CD4-positive, alpha-beta T cell treated with Interleukin-4 for 4 hours (primary cell): Measurements from ENCODE around the gene ACTR8.

Experiments used
- DNase-seq: peaks from one replicate; pipeline ENCODE4 v3.0.0-alpha.2; 2020

ACTR8 gene

DNA sequence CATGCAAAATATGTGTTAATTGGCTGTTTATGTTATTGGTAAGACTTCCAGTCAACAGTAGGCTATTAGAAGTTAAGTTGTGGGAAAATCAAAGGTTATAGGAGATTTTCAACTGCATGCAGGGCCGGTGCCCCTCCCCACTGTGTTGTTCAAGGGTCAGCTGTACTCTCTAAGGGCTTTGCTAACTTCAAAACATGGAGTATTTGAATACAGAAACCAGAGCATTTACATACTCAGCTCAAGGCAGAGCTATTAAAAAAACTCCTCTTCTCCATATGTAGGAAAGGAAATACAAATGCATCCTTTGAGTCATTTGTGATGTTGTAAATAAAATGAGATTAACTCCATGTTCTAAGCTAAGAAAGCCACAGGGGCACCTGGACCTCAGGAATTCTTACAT lies 18.8 kb downstream of the ACTR8 start:
- DNase-seq, result no peak

DNA sequence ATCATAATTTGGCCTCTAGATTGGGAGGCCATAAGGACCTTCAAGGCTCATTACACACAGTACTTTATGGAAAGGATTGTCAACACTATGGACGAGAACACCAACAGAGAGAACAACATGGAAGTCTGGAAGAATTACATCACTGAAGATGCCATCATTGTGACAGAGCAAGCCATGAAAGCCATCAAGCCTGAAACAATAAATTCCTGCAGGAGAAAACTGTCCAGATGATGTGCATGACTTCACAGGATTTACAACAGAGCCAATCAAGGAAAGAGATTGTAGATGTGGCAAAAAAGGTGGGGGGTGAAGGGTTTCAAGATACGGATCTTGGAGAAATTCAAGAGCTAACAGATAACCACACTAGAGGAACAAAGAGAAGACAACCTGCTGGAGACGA lies 19.7 kb downstream of the ACTR8 start:
- DNase-seq, result no peak

DNA sequence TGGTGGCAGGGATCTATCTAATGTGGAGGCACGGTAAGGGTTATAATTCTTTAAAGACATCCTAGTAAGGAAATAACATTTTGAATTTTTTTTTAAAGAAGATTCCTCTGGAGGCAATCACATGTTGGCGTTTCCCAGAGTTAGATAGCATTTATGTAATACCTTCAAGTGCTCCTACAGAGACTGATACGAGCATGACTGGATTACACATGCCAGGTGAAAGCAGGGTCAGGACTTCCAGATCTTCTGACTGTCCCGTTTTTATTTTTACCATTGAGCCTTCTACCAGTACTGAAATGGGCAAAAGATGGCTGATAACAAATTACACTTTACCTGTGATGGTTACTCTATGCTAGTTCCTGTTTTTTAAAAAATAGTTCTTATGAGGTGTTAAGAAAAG lies 21.8 kb downstream of the ACTR8 start:
- DNase-seq, result no peak

DNA sequence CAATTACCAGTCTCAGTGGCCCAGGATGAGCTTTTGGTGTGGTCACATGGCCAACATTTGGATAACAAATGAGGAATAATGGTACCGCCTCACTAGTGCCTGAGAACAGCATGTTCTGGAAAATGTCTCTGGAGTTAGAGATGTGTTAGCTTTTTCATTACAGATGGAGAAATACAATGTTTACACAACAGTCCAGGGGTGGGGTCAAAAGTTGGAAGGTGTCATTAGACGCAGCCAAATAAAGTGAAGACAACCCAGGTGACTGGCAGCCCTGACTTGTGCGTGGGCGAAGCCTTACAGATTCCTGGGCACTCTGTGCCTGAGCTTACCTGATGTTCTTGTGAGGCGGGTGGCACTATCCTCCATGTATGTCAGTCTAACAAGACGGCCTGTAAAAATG lies 22.8 kb downstream of the ACTR8 start:
- no peak for DNase-seq

DNA sequence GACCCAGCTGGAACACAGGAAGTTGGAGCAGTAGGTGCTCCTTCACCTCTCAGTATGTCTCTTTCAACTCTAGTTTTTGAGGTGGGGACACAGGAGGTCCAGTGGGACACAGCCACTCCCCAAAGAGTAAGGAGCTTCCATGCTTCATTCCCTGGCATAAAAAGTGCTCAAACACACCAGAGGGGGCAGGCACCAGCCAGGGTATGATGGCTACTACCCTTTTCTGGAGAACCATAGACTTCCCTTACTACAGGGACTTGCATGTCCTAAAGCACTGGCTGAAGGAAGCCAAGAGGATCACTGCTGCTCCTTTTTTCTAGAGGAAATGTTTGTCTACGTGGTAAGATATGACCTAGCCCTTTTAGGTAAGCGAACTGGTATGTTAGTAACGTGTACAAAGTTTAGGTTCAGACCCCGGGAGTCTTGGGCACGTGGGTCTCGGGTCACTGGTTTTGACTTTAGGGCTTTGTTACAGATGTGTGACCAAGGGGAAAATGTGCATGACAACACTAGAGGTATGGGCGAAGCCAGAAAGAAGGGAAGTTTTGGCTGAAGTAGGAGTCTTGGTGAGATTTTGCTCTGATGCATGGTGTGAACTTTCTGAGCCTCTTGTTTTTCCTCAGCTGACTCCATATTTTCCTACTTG lies 23.7 kb downstream of the ACTR8 start:
- DNase-seq, result no peak

DNA sequence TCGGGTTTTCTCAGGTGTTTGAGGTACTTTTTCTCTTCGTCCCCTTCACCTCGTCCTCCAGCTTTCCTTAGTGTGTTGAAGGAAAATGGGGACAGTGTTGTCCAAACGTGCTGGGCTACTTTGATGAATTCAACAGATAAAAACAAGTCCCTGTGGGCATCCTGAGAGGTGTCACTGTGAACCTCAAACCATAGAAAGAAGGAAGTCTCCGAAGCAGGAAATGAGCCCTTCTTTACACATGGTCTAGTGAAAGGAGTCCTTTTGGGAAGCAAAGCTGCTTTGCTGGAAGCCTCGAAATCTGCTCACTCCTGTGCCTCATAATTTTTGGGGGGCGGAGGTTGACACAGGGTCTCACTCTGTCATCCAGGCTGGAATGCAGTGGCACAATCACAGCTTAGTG lies 25.0 kb downstream of the ACTR8 start:
- no peak for DNase-seq

DNA sequence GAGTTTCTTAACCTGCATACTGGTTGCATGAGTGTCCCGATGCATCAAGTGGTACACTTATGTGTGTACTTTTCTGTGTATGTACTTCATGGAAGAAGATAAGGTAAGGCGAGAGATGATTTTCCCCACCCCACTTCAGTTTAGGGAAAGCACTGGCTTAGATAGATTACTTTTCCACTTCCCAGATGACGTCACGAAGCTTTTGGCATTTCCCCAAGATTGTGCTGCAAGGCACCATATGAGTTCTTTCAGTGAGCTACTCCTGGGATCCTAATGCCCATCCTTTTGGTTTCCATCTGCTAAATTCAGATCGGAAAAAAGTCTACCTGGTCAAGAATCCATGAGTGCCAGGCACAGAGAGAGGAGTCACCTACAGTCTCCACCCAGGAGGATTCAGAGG lies 31.1 kb downstream of the ACTR8 start:
- DNase-seq, result no peak

DNA sequence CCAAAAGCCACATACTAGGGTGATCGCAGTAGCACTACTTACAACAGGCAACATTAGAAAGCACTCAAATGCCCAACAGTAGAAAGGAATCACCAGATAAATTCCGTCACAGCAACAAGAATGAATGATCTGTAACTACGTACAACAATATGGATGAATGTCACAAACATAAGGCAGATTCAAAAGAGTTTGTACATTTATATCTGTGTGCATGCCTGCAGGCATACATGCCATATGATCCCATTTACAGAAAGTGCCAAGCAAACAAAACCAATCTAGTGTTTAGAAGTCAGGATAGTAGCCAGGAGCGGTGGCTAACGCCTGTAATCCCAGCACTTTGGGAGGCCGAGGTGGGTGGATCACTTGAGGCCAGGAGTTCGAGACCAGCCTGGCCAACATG lies 32.0 kb downstream of the ACTR8 start:
- no peak for DNase-seq

DNA sequence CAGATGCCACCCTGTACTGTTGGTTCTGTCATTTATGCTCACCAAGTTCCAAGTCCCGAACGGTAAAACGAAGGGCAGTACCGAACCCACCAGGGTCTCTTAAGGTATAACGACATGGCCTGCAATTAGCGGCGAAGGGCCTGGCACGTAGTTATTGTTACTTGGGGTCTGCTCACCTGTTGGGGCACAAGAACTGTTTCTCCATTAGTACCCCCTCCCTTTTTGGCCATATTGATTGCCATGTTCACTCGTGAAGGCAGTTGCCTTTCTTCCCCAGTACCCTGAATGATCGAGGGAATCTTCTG lies 35.1 kb downstream of the ACTR8 start:
- DNase-seq, result no peak

DNA sequence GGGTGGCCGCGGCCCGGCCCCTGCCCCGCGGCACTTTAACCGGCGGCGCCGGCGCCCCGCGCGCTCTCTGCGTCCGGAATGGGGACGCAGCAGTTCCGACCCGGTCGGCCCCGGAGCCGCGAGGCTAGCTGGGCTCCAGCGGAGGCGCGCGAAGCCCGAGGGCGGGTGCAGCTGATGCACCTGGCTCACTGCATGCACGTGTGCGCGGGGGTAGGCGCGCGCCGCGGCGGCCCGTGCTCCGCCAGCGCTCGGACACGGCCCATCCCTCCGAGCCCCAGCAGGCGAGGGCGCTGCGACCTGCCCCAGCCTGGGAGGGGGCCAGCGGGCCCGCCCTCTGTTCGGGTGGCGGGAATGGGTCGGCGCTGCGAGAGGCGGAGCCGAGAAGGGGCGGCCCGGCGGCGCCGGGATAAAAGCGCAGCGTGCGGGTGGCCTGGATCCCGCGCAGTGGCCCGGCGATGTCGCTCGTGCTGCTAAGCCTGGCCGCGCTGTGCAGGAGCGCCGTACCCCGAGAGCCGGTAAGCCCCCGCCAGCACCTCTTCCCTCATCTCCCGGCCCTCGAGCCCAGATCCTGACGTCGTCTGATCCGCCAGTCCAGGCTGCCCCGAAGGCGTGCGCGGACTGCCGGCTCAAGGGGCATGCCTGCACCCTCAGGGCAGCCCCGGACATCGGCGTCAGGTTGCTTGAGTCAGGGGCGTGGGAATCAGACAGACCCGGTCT lies 35.7 kb downstream of the ACTR8 start, which contains the start of the genes CHDH and IL17RB:
TSS of gene CHDH (minus strand) at position 286 of the 717 bp plus-strand sequence. CDS start 22,411 bp downstream, outside the sequence.
TSS of gene IL17RB (plus strand) at position 435 of the 717 bp plus-strand sequence. CDS start at position 456, 21 bp downstream.
- DNase-seq, result no peak

DNA sequence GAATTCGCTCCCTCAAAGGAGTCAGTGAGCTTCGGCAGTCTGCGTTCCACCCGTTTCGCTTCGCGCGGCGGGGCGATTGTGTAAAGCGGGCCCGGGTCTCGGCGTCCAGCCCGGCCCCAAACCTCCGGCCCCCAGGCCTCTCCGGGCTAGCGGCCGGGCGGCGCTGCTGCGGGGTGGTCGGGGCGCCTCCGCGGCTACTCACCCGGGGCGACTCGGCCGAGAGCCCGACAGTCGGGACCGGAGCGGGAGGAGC lies 36.1 kb downstream of the ACTR8 start:
- no peak for DNase-seq

DNA sequence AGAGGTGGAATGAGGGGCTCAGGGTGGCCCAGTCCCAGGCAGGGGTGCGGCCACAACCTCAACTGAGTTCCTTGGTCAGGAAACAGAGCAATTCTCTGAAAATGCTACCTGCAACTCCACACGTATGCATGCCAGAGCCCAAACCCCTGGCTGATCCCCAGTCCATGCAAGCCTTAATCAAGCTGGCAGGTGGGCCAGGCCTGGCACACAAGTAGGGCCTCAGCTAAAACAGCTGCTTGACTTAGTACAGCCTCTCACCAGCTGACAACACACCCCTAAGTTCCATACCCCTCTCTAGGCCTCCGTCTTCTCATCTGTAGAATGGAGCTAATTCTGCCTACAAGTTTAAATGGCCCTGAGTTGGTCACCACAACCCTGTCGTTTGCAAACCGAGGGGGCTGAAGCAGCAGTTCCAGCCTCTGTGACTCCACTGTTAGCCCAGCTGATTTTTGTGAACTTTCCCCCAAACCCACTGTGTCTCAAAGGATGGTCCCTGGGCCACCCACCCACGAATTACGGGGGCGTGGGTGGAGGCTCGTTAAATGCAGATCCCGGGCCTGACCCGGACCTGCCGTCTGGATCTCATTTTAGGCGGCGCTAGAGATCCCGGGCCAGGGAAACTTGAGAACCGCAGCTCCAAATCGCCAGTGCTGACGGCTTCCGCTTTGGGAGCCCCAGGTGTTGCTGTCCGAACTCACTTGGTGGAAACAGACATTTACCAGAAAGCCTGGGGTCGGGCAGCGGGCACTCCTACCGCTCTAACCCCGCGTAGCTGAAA lies 36.7 kb downstream of the ACTR8 start:
- no peak for DNase-seq

DNA sequence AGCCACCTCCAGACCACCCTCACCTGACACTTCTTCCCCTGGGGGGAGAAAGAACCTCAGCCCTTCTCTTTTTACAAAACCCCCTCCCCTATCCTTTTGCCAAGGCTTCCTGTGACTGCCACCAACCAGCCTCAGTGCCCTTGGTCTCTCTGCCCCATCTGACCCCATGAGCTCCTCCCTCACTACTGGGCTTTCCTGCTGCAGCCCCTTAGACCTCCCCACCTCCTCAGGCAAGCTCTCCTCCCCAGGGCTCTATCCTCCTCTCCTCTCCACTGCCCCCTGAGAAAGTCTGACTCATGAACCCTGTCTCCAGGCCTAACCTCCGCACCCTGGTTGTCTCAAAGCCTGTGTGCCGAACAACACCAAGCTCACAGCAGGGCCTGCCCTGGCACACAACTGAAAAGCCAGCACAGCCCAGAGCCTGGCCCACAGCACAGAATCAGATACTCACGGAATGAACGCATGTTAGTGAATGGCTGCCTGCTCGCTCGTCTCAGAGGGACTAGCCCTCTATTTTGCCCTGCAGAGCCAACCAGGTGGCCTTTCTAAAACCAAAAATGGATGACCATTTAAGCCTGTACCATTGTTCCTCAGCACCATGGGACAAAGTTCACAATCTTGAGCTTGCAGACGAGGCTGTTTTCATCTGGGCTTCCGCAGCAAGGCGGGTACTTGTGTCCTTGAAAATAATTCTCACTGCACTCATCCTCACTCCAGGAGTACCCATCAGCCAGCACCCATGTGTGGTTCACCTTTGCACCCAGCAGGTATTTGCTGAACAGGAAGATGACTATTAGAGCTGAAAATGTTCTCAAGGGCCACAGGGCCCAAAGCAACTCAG lies 37.5 kb downstream of the ACTR8 start:
- no peak for DNase-seq

DNA sequence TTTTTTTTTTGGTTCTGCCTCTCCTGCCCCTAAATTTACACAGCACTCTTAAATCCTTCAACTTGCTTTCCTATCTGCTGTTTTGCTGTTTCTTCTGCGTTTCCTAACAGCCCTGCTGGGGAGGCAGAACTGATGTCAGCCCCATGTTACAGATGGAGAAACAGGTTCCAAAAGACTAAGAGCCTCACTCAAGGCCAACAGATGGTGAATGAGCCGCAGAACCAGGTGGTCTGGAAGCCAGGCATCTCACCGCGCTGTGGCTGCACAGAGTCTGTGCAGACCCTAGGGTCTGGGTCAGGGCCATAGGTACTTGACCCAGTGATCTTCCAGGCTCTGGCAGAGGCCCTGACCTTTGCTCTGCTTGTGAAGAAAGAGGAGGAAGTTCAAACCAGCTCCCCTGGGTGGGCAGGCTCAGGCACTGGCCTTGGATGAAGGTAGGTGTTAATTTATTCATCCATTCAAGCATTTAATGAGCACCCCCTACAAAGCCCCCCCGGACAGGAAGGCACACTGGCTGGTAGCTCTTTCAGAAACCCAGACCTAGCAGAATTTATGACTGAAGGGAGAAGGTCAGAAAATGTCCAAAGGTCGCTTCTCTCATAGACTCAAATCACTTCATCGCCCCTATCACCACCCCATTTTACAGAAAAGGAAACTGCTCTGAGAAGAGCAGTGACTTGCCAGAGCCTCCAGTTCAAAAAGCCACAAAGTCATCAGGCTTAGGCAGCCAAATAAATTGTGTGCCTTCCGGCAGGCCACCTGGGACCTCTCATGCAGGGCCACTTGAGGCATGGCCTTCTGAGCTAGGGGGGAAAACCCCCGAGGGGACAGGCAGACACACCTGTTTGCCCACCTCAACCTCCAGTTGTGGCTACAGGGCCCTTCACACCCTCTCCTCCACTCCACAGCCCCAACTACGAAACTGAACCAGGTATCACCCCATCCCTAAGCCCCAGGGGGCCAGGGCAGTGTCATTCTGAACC lies 38.5 kb downstream of the ACTR8 start:
- DNase-seq, result no peak

DNA sequence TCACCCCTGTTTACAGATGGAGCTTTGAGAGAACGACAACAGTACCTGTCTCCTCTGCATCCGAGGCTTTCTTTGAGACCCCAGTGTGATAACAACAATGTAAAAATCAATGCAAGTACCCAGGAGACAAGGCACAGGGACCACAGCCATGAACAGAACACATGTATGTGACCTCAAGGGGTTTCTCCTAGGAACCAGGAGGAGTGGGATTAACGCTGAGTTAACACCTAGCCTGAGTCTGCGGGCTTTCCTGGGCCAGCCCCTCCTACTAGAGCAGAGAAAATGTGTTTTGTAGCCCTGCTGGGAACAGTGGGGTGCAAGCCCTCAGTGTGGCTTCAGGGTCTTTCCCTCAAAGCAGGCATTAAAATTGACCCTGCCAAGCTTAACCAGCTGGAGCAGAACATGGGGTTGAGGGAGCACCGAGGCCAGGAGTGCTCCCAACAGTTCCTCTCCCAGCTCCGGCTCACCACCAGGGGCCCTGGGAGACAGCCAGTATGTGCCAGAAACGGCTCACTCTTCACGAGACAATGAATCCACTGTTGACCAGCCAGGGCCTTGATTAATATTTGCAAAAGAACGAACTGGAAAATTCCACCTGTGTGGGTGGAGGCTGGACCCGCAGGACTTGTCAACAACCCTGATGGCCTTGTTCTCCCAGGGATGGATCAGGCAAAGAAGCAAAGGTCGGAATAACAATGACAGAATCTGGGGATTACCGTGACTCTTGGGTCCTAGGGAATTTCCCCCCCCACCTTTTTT lies 39.3 kb downstream of the ACTR8 start:
- DNase-seq, result no peak

DNA sequence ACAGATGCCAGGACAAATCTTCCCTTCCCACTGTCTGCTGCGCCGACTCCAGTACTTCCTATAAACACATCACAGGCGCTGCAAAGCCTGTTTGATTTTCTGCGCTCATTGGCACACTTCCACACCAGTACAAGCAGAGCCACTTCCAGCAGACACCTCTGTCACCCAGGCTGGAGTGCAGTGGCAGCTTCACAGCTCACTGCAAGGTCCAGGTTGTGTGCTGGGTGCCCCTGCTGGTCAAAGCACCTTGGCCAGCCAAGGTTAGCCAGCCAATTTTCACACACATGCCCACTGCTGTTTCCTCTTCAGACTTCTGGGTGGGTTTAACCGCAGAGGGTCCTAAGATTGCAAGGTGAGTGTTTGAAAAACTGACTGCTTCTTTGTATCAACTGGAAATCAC lies 40.7 kb downstream of the ACTR8 start:
- DNase-seq, result no peak

DNA sequence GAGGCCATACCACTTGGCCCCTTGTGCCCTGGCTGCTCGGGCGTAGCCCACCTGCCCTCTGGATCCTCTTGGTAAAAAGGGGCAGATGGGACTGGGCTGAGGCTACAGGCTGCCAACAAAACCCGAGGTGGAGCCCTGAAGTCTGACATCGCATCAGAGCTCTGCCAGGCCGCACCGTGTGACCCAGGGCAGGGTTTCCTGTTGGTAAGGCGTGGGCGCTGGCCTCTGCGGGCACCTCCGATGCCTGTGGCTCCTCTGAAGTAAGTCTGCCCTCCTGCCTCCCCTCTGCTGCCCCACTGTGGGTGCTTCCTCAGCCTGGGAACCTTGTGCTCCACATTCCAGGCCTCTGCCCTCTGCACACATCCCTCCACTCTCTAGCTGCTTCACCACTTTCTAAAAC lies 44.6 kb downstream of the ACTR8 start:
- no peak for DNase-seq

DNA sequence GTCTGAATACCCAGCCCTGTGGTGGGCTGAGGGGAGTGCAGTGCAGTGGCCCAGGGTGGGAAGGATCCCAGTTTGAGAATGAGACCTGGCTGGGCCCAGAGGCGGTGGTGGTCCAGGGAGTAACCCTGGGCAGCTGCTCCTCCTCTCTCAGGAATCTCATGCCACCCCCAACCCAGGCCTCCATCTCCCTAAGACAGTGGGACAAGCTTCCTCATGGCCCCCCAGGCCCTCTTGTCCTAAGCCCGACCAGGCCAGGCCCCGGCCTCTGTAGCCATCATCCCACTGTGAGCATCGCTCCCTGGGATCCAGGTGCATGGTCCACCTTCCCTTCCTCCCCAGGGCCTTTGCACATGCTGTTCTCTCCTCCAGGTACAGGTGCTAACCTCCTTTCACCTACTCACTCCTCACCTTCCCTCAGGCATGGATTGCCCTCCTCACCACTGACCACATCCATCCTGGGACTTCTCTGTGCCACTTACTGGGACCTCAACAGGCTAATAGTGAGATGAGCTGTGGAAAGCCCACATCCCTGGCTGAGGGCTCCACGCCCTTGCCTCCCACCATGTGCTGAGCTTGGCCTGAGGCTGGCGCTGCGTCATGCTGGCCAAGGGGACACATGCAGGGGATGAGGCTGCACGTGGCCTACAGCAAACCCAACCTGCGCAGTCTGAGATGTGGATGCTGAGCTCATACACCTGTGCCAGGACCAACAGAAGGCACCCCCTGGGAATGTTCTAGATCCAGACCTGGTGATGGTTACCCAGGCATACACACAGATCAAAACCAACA lies 45.7 kb downstream of the ACTR8 start:
- no peak for DNase-seq

DNA sequence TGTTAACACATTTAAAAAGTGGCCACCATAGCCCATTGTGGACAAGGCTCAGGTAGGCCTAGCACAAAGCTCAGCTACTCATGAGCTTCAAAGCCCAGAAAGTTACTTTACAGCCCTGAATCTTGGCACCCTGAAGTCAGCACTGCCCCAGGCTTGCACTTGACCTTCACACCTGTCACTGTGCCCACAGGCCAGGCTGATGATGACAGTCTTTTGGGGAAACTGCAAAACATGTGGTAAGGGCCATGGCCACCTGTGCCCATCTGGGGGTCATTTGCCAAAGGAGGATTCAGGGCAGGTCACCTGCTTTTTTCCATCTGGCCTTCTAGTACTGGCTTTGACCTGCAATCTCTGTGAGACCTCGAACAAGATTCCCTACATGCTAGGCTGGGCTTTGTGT lies 46.7 kb downstream of the ACTR8 start:
- no peak for DNase-seq

DNA sequence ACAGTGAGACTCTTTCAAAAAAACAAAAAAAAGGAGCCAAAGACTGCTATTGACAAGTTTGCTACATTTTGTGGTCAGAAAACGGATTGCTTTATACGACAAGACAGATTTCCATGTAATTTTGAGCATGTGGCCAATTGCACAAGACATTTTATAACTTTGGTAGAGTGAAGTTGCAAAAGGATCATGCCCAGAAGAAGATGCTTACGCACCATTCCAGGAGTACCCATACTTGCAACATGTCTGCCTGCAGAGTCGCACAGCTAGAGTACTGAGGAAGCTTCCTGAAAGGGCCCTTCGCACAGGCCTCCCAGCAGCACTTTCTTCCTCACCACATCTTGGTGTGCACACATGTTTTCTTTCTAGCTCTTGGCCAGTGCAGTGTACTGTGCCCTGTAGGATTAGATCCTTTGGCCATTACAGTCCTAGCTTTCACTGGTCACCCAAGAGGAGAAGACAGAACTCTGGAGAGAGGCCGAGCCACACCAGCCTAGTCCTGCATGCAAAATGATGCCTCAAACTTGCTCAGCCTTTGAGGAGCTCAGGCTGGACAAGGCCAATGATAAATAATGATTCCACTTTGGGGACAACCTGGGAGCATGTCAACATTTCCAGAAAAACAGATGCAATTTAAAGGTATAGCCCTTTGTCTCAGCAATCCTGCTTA lies 47.4 kb downstream of the ACTR8 start:
- DNase-seq, result no peak
